HCT116 (cell line): ENCODE results near the gene SPRR1A. TPM values are rescaled to one million over a fixed set of nuclear protein-coding genes. Genes with fewer than 3 reads are reported as not detected.
A peak's percentile ranks its signal among the peaks of the same experiment; 100 is the strongest.

Source experiments
- ATAC-seq: fragments of 200-7000 bp; cut with Tn5 transposase; 2 replicates; pipeline ENCODE4 v1.9.1; 2020; ENCODE audit warnings: mild to moderate bottlenecking, moderate library complexity
- BruUV-seq: library from RNA; stranded (reverse); fragments of 400-500 nt; replicated peaks from 2 replicates; lab custom pipeline; 2021; lab: Mats Ljungman, UMichigan
- CTCF ChIA-PET: fragments of 300-600 bp; sonication (Branson Sonifier 250); formaldehyde crosslinking; loops from one replicate; lab custom pipeline; 2021; ENCODE audit warnings: antibody characterized with exemption; lab: Charles Lee
- POLR2A ChIA-PET: fragments of 300-600, 350-600 bp; sonication (Branson Sonifier 250); formaldehyde crosslinking; loops from one replicate; lab custom pipeline; 2021; ENCODE audit warnings: antibody characterized with exemption; lab: Charles Lee
- RAD21 ChIA-PET, 2 experiments: fragments of 300-600 bp; sonication (Branson Sonifier 250); formaldehyde crosslinking; loops; one replicate each; lab custom pipeline; 2023; ENCODE audit warnings: low total read pairs in 2 of 2; ENCODE audit not compliant: uncharacterized antibody in 2 of 2, unreplicated experiment in 2 of 2, low non-redundant PET in 1 of 2; lab: Charles Lee
- DNase-seq: peaks from one replicate; pipeline ENCODE4 v3.0.0-alpha.2; 2010; ENCODE audit warnings: low read depth, low spot score
- H2AFZ ChIP-seq: fragments of 200-600 bp; shearing (Covaris generic), sonication (generic); 2 replicates; pipeline ENCODE4 v1.6.1; 2017; ENCODE audit warnings: low read depth, mixed run types, mixed read lengths, antibody characterized with exemption, low read length; ENCODE audit not compliant: poor library complexity, severe bottlenecking
- H3K27ac ChIP-seq: 2 replicates; pipeline ENCODE4 v1.5.1; 2012; ENCODE audit warnings: low read depth, low read length
- H3K27me3 ChIP-seq: fragments of 200-600 bp; sonication (generic); 2 replicates; pipeline ENCODE4 v1.6.1; 2016; ENCODE audit warnings: mixed run types, low read length, mixed read lengths; ENCODE audit not compliant: insufficient read depth
- H3K36me3 ChIP-seq, 2 experiments: fragments of 200-500 bp in 1 of 2; fragments of 200-600 bp in 1 of 2; sonication (Bioruptor generic) in 1 of 2; sonication (generic) in 1 of 2; 2 replicates each; pipeline versions ENCODE4 v1.5.1 to v1.6.1; 2014 to 2016; ENCODE audit warnings: low read length in 2 of 2, inconsistent platforms in 1 of 2, mixed read lengths in 1 of 2, mixed run types in 1 of 2; ENCODE audit not compliant: insufficient read depth in 2 of 2, control insufficient read depth in 1 of 2
- H3K4me1 ChIP-seq, 2 experiments: fragments of 200-600 bp in 1 of 2; sonication (generic) in 1 of 2; 2 replicates each; pipeline versions ENCODE4 v1.5.1 to v1.6.1; 2012 to 2017; ENCODE audit warnings: low read length in 2 of 2, inconsistent platforms in 1 of 2, mild to moderate bottlenecking in 1 of 2, mixed read lengths in 1 of 2, mixed run types in 1 of 2, moderate library complexity in 1 of 2; ENCODE audit not compliant: insufficient read depth in 2 of 2, control insufficient read depth in 1 of 2
- H3K4me2 ChIP-seq: fragments of 200-600 bp; sonication (generic); 2 replicates; pipeline ENCODE4 v1.6.1; 2017; ENCODE audit warnings: mixed run types, low read length, mixed read lengths
- H3K4me3 ChIP-seq, 2 experiments: fragments of 200-600 bp in 1 of 2; sonication (generic) in 1 of 2; replicated peaks in 1 of 2; 2 replicates each; pipeline ENCODE4 v1.5.1; 2011 to 2016; ENCODE audit warnings: low read length in 2 of 2, control low read depth in 1 of 2, low read depth in 1 of 2, mild to moderate bottlenecking in 1 of 2, mixed read lengths in 1 of 2, mixed run types in 1 of 2
- H3K79me2 ChIP-seq: fragments of 200-600 bp; sonication (generic); 2 replicates; pipeline ENCODE4 v1.6.1; 2017; ENCODE audit warnings: mild to moderate bottlenecking, mixed run types, low read length, moderate library complexity, mixed read lengths; ENCODE audit not compliant: insufficient read depth
- H3K9ac ChIP-seq: fragments of 200-600 bp; sonication (generic); 2 replicates; pipeline ENCODE4 v1.6.1; 2016; ENCODE audit warnings: low read length, mixed read lengths
- H3K9me2 ChIP-seq: fragments of 200-600 bp; sonication (generic), shearing (Covaris generic); 2 replicates; pipeline ENCODE4 v1.6.1; 2017; ENCODE audit warnings: mixed run types, mild to moderate bottlenecking, moderate library complexity; ENCODE audit not compliant: insufficient read depth
- H3K9me3 ChIP-seq, 2 experiments: fragments of 200-500 bp in 1 of 2; fragments of 200-600 bp in 1 of 2; sonication (Bioruptor generic) in 1 of 2; sonication (generic) in 1 of 2; 2 replicates each; pipeline ENCODE4 v1.6.1; 2014 to 2017; ENCODE audit warnings: low read length in 2 of 2, mixed read lengths in 2 of 2, inconsistent platforms in 1 of 2, low read depth in 1 of 2, mild to moderate bottlenecking in 1 of 2, mixed run types in 1 of 2, moderate library complexity in 1 of 2; ENCODE audit not compliant: control insufficient read depth in 1 of 2, insufficient read depth in 1 of 2
- H4K20me1 ChIP-seq: fragments of 200-600 bp; sonication (generic), shearing (Covaris generic); 2 replicates; pipeline ENCODE4 v1.6.1; 2017; ENCODE audit warnings: mixed run types, mild to moderate bottlenecking, moderate library complexity; ENCODE audit not compliant: insufficient read depth
- CEBPB ChIP-seq: IDR thresholded peaks from 2 replicates; pipeline ENCODE4 v1.6.1; 2012; ENCODE audit warnings: low read depth
- CTCF ChIP-seq, 3 experiments: fragments of 200-600 bp in 1 of 3; sonication (generic) in 1 of 3; IDR thresholded peaks in 2 of 3; conservative IDR thresholded peaks in 1 of 3; 2 replicates each; pipeline ENCODE4 v1.5.1; 2012 to 2017; ENCODE audit warnings: low read depth in 2 of 3, low read length in 2 of 3, antibody characterized with exemption in 1 of 3, borderline replicate concordance in 1 of 3, control low read depth in 1 of 3, mild to moderate bottlenecking in 1 of 3, mixed read lengths in 1 of 3, mixed run types in 1 of 3, moderate library complexity in 1 of 3; ENCODE audit not compliant: insufficient read depth in 1 of 3
- SIN3A ChIP-seq: IDR thresholded peaks from 2 replicates; pipeline ENCODE4 v1.6.1; 2012; ENCODE audit warnings: low read depth
- intact Hi-C: fragments of 100-400 bp; cut with micrococcal nuclease; formaldehyde crosslinking; loops from 2 replicates; pipeline ENCODE4 v1.10.0; 2022
- total RNA-seq: library from RNA; stranded (reverse); gene quantifications from one replicate; pipeline ENCODE4 v1.2.1, GENCODE V29; 2021; ENCODE audit not compliant: unreplicated experiment

SPRR1A gene
- total RNA-seq, 1 experiment from 2014 or later = not detected

DNA sequence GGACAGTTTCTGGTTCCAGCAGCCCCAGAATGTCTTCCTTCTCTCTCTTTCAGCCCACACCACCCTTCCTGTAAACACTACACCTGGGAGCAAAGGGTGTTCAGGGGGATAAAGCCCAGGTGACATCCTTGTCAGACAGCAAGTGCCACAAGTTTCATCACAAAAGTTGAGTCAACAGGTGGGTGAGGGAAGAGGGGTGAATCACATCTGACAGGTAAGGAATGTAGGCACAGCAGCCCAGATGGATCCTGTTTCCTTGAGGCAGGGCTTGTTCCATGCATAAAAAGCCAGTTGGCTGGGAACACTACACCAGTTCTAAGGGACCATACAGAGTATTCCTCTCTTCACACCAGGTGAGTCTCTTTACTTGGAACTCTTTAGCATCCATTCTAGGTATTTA, 47.0 kb downstream of the SPRR1A start, which contains the start of gene SPRR1B:
TSS of gene SPRR1B (plus strand) at position 309 of the 400 bp plus-strand sequence. CDS start 1,143 bp downstream, outside the sequence.
- ChIA-PET POLR2A (no interaction called here), RAD21 (no interaction called here), CTCF (no interaction called here)
- no peaks in the 10 kb centered on the region for H3K9me3 ChIP-seq
- H3K4me1 ChIP-seq = peaks cover 0 to 6% of the 10 kb centered on the region in 2 experiments; a peak in 1 of 4 replicates
- no peak within 1 kb of the TSS for H3K27ac ChIP-seq
- H3K9ac ChIP-seq = no peak within 1 kb of the TSS
- no peak within 1 kb of the TSS for H3K4me3 ChIP-seq
- no peaks in the 10 kb centered on the region for H3K79me2 ChIP-seq
- H3K9me2 ChIP-seq = no peaks in the 10 kb centered on the region
- peaks cover 12% of the 10 kb centered on the region; the same call in 1 of the 2 replicates for H3K27me3 ChIP-seq
- no peak within 1 kb of the TSS for H2AFZ ChIP-seq
- DNase-seq = no peak
- intact Hi-C loops = loop anchor here (5.0 kb wide), 2 partner anchors 159 to 379 kb away; no protein-coding TSS in a partner anchor
- 0 out of 2 replicates have a peak, but pooled peaks have one; percentile 19 for TF ChIP-seq CEBPB
- no peak for TF ChIP-seq CTCF (IDR thresholded peaks at IDR 0.05 in 2 of 3, conservative IDR thresholded peaks at IDR 0.05 in 1 of 3; ENCODE audit: borderline replicate concordance in 1 of 3, insufficient read depth in 1 of 3, low read depth in 2 of 3, low read length in 2 of 3)
- no peaks in the 10 kb centered on the region for H4K20me1 ChIP-seq
- no peaks in the 10 kb centered on the region for H3K36me3 ChIP-seq
- no peak for ATAC-seq
- BruUV-seq = no TSS peak
- H3K4me2 ChIP-seq = no peak within 1 kb of the TSS

DNA sequence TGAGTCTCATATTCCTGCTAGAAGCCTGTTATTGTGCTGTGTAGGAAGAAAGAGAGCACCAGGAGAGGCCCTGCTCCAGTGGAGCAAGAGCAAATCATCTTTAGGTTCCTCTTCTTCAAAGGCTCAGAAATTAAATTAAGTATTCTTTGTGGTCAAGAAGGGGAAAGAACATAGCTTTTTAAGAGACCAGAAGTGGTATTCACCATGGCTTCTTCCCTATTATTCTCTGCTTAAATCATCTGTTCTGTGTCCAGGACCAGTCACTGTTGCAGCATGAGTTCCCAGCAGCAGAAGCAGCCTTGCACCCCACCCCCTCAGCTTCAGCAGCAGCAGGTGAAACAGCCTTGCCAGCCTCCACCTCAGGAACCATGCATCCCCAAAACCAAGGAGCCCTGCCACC, 48.2 kb downstream of the SPRR1A start:
- RAD21 ChIA-PET = interaction anchor here (0.6 kb wide), 2 partner anchors 112 to 114 kb away, joined by 3 read pairs; no protein-coding TSS in a partner anchor
- POLR2A ChIA-PET = no interaction called here
- BruUV-seq = no TSS peak
- DNase-seq (no peak), ATAC-seq (no peak)
- no peaks in the 10 kb centered on the region for H4K20me1 ChIP-seq
- no peak overlapping the region for H3K4me3 ChIP-seq
- peaks cover 0 to 6% of the 10 kb centered on the region in 2 experiments; a peak in 1 of 4 replicates for H3K4me1 ChIP-seq
- no peak overlapping the region for H3K9ac ChIP-seq
- H3K9me3 ChIP-seq = no peaks in the 10 kb centered on the region
- H3K4me2 ChIP-seq = no peak overlapping the region
- peaks cover 10% of the 10 kb centered on the region for H3K27me3 ChIP-seq
- no peaks in the 10 kb centered on the region for H3K36me3 ChIP-seq
- no peak for TF ChIP-seq SIN3A
- H3K27ac ChIP-seq = no peak overlapping the region
- no peaks in the 10 kb centered on the region for H3K9me2 ChIP-seq
- H3K79me2 ChIP-seq = no peaks in the 10 kb centered on the region
- no peak overlapping the region for H2AFZ ChIP-seq
- intact Hi-C loops = loop anchor here (5.0 kb wide), 2 partner anchors 160 to 380 kb away; no protein-coding TSS in a partner anchor
- CTCF ChIA-PET = interaction anchor here (1.1 kb wide), 1 partner anchor 161 kb away, joined by 3 read pairs; no protein-coding TSS in a partner anchor
